RWPE1 (cell line): ENCODE data around the gene BRD9.
A peak's percentile ranks its signal among the peaks of the same experiment; 100 is the strongest.
"Not testable (repeated sequence)": the region's sequence is repeated elsewhere in the genome, so short reads cannot be mapped to it uniquely, and the experiment has no call there.

ENCODE experiments used
- CTCF ChIA-PET: fragments of 350-600 bp; sonication (Branson Sonifier 250); formaldehyde crosslinking; extraction: SDS; loops from one replicate; lab custom pipeline; 2021; lab: Yijun Ruan, JAX
- POLR2A ChIA-PET: fragments of 400-600 bp; formaldehyde crosslinking; extraction: SDS; loops from one replicate; lab custom pipeline; 2020; ENCODE audit warnings: antibody characterized with exemption; ENCODE audit not compliant: low non-redundant PET; lab: Yijun Ruan, JAX
- DNase-seq: peaks from one replicate; pipeline ENCODE4 v3.0.0; 2012; ENCODE audit warnings: low spot score
- H3K27ac ChIP-seq: fragments of 450-650 bp; 2 replicates; pipeline ENCODE4 v1.5.1; 2017
- TF ChIP-seq, protein P1 (sequence below): fragments of 450-650 bp; conservative IDR thresholded peaks from 2 replicates; pipeline ENCODE4 v1.5.1; 2017; ENCODE audit warnings: low read depth, mild to moderate bottlenecking

The BRD9 gene

DNA sequence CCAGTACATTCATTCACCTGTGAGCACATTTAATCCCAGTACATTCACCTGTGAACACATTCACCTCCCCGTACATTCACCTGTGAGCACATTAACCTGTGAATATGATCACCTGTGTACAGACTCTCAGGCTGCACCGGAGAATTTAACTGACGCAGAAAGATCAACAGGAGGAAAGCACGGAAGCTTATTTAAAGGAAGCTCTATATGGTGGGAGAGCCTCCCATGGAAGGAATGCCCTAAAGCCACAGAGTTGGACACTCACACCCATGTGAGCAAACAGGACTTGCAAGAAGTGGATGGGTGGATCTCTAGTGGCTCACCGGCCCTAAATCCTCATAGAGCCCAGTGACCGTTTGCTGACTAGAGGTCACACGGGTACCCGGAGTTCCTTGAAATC is 38.3 kb upstream of the BRD9 start:
- ChIA-PET POLR2A (no interaction called here), CTCF (no interaction called here)
- no peak overlapping the region for H3K27ac ChIP-seq
- TF ChIP-seq, protein P1, sequence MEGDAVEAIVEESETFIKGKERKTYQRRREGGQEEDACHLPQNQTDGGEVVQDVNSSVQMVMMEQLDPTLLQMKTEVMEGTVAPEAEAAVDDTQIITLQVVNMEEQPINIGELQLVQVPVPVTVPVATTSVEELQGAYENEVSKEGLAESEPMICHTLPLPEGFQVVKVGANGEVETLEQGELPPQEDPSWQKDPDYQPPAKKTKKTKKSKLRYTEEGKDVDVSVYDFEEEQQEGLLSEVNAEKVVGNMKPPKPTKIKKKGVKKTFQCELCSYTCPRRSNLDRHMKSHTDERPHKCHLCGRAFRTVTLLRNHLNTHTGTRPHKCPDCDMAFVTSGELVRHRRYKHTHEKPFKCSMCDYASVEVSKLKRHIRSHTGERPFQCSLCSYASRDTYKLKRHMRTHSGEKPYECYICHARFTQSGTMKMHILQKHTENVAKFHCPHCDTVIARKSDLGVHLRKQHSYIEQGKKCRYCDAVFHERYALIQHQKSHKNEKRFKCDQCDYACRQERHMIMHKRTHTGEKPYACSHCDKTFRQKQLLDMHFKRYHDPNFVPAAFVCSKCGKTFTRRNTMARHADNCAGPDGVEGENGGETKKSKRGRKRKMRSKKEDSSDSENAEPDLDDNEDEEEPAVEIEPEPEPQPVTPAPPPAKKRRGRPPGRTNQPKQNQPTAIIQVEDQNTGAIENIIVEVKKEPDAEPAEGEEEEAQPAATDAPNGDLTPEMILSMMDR = no peak
- DNase-seq = no peak

- TF ChIP-seq, protein P1 = no peak
- DNase-seq = no peak
- no peak overlapping the region for H3K27ac ChIP-seq
- ChIA-PET POLR2A (no interaction called here), CTCF (interaction anchor here (0.6 to 1.5 kb wide), 3 partner anchors 81 to 1707 kb away, joined by 3 to 5 read pairs (median 4); no protein-coding TSS in a partner anchor)
Observed at GRCh38 chr5:929596-929995, 37.0 kb upstream of the BRD9 start.

- POLR2A ChIA-PET = not testable (repeated sequence)
- CTCF ChIA-PET = interaction anchor here (0.6 to 1.5 kb wide), 3 partner anchors 82 to 1707 kb away, joined by 3 to 5 read pairs (median 4); no protein-coding TSS in a partner anchor
Observed at GRCh38 chr5:929182-929581, 36.6 kb upstream of the BRD9 start.

GRCh38 chr5:927172-928015 is 34.8 kb upstream of the BRD9 start:
- POLR2A ChIA-PET = no interaction called here
- no peak for DNase-seq
- no peak overlapping the region for H3K27ac ChIP-seq
- TF ChIP-seq, protein P1 = no peak
- CTCF ChIA-PET = no interaction called here

More at GRCh38 chr5:929182-929581, 36.6 kb upstream of the BRD9 start:
- H3K27ac ChIP-seq, DNase-seq: not testable (repeated sequence)

GRCh38 chr5:926417-927171 is 34.0 kb upstream of the BRD9 start:
- ChIA-PET POLR2A (no interaction called here), CTCF (interaction anchor here (0.6 to 0.7 kb wide), 3 partner anchors 14 to 209 kb away, joined by 3 to 5 read pairs (median 4); no protein-coding TSS in a partner anchor)
- DNase-seq = peak; percentile 34
- no peak overlapping the region for H3K27ac ChIP-seq
- TF ChIP-seq, protein P1 = peak; percentile 28; the same call in 1 of the 2 replicates

GRCh38 chr5:923281-923873 is 30.8 kb upstream of the BRD9 start:
- H3K27ac ChIP-seq = no peak overlapping the region
- ChIA-PET CTCF (interaction anchor here (0.5 to 1.2 kb wide), 12 partner anchors 10 to 730 kb away, joined by 3 to 7 read pairs (median 3); no protein-coding TSS in a partner anchor), POLR2A (no interaction called here)
- DNase-seq = peak; percentile 80
- TF ChIP-seq, protein P1 = peak; percentile 96
